ENCODE measurements around the gene PPT2.

Gene PPT2

DNA sequence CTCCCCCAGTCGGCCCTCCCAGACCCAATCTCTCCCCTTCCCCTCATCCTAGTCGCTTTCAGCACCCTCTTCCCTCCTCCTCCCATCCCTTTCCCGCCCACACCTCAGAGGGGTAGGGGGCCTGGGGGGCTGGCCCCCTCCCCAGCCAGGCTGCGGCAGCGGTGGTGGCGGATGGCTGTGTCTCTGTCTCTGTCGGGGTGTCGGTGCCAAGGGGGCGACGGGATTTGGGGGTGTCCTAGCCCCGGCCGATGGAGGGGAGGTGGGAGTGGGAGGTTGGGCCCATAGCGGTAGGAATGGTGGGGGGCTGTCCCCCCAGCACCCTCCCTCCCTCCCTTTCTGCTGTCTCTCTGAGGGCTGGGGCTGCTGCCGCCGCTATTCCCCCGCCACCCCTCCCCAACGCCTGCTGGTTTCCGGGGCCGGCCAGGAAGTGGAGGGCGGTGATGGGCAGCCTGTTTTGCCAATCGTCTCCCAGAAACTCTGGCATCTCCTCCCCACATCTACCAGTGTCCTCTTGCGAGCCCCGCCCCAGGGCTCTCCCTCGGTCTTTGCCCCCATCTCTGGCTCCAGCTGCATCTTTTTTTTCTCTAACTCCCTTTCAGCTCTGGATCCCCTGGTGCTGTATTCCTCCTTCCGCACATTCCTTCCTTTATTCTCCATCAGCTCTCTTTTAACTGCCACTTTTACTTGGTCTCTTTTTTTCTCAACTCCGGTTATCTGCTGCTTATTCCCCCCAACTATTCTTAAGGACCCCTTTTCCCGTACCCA is 22.0 kb downstream of the PPT2 start, which contains the start of gene AGPAT1:
AGPAT1 (minus strand) TSS at position 374 of the 765 bp plus-strand sequence. CDS start 4,588 bp downstream, outside the sequence.
- intact Hi-C loops (cut with DNase I; ENCODE audit: low total_unique reads), result loop anchor here (2.0 kb wide), 1 partner anchor 19 kb away; no protein-coding TSS in a partner anchor
- H3K4me1 ChIP-seq, result peaks cover 0 to 49% (median 36%) of the 10 kb centered on the region in 4 donors
- TF ChIP-seq, protein P1, sequence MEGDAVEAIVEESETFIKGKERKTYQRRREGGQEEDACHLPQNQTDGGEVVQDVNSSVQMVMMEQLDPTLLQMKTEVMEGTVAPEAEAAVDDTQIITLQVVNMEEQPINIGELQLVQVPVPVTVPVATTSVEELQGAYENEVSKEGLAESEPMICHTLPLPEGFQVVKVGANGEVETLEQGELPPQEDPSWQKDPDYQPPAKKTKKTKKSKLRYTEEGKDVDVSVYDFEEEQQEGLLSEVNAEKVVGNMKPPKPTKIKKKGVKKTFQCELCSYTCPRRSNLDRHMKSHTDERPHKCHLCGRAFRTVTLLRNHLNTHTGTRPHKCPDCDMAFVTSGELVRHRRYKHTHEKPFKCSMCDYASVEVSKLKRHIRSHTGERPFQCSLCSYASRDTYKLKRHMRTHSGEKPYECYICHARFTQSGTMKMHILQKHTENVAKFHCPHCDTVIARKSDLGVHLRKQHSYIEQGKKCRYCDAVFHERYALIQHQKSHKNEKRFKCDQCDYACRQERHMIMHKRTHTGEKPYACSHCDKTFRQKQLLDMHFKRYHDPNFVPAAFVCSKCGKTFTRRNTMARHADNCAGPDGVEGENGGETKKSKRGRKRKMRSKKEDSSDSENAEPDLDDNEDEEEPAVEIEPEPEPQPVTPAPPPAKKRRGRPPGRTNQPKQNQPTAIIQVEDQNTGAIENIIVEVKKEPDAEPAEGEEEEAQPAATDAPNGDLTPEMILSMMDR (IDR thresholded peaks at IDR 0.05), result no peak

DNA sequence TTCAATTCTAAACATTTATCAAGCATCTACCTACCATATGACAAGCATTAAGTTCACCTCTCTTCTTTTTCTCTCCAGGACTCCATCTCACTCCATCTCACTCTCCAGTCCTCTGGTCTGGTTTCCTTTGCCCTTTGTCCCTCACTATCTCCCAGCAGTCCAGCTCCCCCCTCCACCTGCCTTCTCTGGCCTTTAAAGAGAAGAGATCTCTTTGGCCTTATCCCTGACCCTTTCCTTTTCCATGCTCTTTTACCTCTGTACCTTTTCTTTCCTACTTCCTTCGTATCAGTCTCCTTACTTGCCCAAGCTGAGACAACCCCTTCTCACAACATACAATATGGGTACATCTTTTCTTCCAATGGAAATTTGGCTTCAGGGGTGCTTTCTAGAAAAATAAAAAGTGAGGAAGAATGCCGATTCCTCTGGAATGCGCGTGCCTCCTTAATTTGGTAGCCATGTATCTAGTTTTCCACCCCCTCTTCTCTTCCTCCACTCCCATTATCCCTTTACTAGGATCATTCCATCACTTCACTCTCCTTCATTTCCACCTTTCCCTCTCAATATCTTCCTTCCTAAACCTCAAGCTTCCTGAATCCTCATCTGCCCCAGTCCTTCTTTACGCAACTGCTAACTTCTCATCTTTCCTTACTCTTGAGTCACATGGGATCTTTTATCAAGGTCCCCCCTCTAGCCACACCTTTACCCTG is 22.7 kb downstream of the PPT2 start:
- intact Hi-C loops (cut with DNase I; ENCODE audit: low total_unique reads), result no loop called here
- H3K4me1 ChIP-seq, result peaks cover 0 to 54% (median 37%) of the 10 kb centered on the region in 4 donors
- H3K27me3 ChIP-seq, result no peaks in the 10 kb centered on the region

More for the DNA sequence above, 22.0 kb downstream of the PPT2 start, which contains the start of gene AGPAT1:
- peak; percentile 96 to 99 for DNase-seq
- Histone ChIP-seq H3K27ac (peak within 1 kb of the TSS; percentile 95 to 96), H3K27me3 (no peaks in the 10 kb centered on the region), H3K4me3 (peak within 1 kb of the TSS; percentile 80 to 95), H3K9me3 (no peaks in the 10 kb centered on the region), H3K36me3 (peaks cover 3 to 20% (median 15%) of the 10 kb centered on the region in 3 donors)

DNA sequence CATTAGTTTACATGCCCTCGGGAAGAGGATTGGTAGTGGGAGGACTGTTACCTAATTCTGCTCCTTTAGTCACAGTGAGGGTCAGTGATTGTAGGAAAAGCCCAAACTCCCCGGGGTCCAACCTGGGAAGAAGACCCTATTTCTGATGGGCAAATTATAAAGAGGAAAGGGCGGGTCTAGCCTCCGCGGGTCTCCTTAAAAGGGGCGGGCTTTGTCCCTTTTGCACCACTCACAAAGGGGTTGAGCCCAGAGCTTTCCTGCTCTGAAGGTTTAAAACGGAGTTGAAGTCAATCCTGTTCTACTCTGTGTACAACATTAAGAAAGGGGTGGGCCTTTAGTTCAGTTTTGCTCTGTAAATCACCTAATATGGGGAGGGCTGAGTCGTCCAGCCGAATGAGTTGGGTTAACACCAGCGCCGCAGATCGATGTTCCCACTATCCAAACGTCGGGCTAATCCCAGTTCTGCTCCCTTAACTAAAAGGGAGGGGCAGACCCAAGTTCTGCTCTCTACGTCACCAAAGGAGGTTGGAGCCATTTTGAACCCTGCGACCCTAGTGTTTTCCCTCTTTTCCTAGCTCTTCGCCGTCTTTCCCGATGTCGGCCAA is 23.3 kb downstream of the PPT2 start:
- Histone ChIP-seq H3K27me3 (no peaks in the 10 kb centered on the region), H3K4me1 (peaks cover 0 to 54% (median 39%) of the 10 kb centered on the region in 4 donors), H3K36me3 (peaks cover 8 to 28% (median 19%) of the 10 kb centered on the region in 3 donors), H3K27ac (peak overlapping the region; percentile 95 to 96), H3K4me3 (peak overlapping the region; percentile 80 to 95), H3K9me3 (no peaks in the 10 kb centered on the region)
- no peak for DNase-seq
- intact Hi-C loops (cut with DNase I; ENCODE audit: low total_unique reads), result no loop called here
- TF ChIP-seq, protein P1 (IDR thresholded peaks at IDR 0.05), result no peak

More for the DNA sequence above, 22.7 kb downstream of the PPT2 start:
- peak overlapping the region; percentile 80 to 95 for H3K4me3 ChIP-seq
- TF ChIP-seq, protein P1 (IDR thresholded peaks at IDR 0.05), result no peak
- H3K9me3 ChIP-seq, result no peaks in the 10 kb centered on the region
- DNase-seq, result no peak
- peak overlapping the region; percentile 95 to 96 for H3K27ac ChIP-seq
- peaks cover 8 to 22% (median 19%) of the 10 kb centered on the region in 3 donors for H3K36me3 ChIP-seq

DNA sequence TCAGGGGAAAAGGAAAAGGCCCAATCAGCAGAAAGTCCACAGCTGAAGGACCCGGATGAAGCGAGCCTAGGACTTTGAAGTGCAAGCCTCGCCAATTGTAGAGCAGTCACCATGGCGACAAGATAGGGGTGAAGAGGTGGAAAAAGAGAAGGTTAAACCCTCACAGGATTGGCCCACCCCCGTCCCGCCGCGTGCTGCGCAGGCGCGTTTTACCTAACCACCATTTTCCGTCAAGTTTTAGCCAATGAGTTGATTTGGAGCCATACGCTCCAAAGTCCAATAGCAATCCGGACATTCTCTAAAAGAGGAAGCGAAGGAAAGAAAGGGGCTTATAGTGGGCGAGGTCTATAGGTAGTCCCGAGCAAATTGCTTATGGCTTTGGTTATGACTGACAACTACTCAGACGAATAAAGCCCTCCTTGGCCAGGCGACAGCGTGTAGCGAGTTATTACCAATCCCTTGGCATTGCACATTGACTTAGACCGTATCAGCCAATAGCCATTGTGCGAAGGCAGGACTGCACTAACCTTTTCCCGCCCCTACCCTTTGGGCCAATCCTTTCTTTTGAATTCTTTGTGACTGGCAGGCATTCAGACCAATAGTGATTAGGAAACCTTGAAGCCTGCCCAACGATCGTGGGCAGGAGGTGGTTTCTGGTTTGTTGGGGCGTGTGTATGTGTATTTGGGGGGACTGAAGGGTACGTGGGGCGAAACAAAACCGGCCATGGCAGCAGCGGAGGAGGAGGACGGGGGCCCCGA is 24.0 kb downstream of the PPT2 start, which contains the start of gene RNF5:
RNF5 (plus strand) TSS at position 618 of the 759 bp plus-strand sequence; CDS start at position 725, 107 bp downstream.
- Histone ChIP-seq H3K27ac (peak within 1 kb of the TSS; percentile 95 to 96), H3K36me3 (peaks cover 8 to 35% (median 19%) of the 10 kb centered on the region in 3 donors), H3K27me3 (no peaks in the 10 kb centered on the region), H3K4me1 (peaks cover 0 to 54% (median 39%) of the 10 kb centered on the region in 4 donors), H3K9me3 (no peaks in the 10 kb centered on the region), H3K4me3 (peak within 1 kb of the TSS; percentile 80 to 95)
- intact Hi-C loops (cut with DNase I; ENCODE audit: low total_unique reads), result no loop called here
- TF ChIP-seq, protein P1 (IDR thresholded peaks at IDR 0.05), result peak in 1 of 2 experiments; percentile 19
- peak; percentile 99 for DNase-seq
